Measurements from ENCODE around the gene FLG2. TPM values are rescaled to one million over a fixed set of nuclear protein-coding genes. Genes with fewer than 3 reads are reported as not detected.

FLG2 gene
- total RNA-seq, 4 donors from 2014 or later: 259 to 1,520 (median 1,297) TPM

- no peak for TF ChIP-seq CTCF (IDR thresholded peaks at IDR 0.05)
- no peak for TF ChIP-seq EP300 (IDR thresholded peaks at IDR 0.05)
- TF ChIP-seq POLR2AphosphoS5 (IDR thresholded peaks at IDR 0.05): no peak
- no peak for TF ChIP-seq POLR2A (IDR thresholded peaks at IDR 0.05)
- no peaks in the 10 kb centered on the region for H3K36me3 ChIP-seq
- no peak overlapping the region for H3K4me3 ChIP-seq
- WGBS: 93% methylated on average over 1 of the region's 1 CpG
- DNase-seq (ENCODE audit: low spot score in 2 of 2): no peak
- peaks cover 6% of the 10 kb centered on the region for H3K4me1 ChIP-seq
- H3K9me3 ChIP-seq: no peaks in the 10 kb centered on the region
- H3K27ac ChIP-seq: no peak overlapping the region
- H3K27me3 ChIP-seq: no peaks in the 10 kb centered on the region
These were observed 12.9 kb upstream of the FLG2 start for GRCh38 chr1:152372672-152373071.

GRCh38 chr1:152367436-152367835 lies 7.6 kb upstream of the FLG2 start:
- Histone ChIP-seq H3K27ac (peak overlapping the region; percentile 54), H3K27me3 (no peaks in the 10 kb centered on the region), H3K4me3 (no peak overlapping the region), H3K4me1 (peaks cover 13% of the 10 kb centered on the region), H3K9me3 (no peaks in the 10 kb centered on the region), H3K36me3 (no peaks in the 10 kb centered on the region)
- no peak for DNase-seq (ENCODE audit: low spot score in 2 of 2)
- 42% methylated on average over 1 of the region's 1 CpG for WGBS
- TF ChIP-seq CTCF (IDR thresholded peaks at IDR 0.05) (no peak), EP300 (IDR thresholded peaks at IDR 0.05) (no peak), POLR2AphosphoS5 (IDR thresholded peaks at IDR 0.05) (no peak), POLR2A (IDR thresholded peaks at IDR 0.05) (no peak)

- H3K4me3 ChIP-seq: no peak overlapping the region
- TF ChIP-seq CTCF (IDR thresholded peaks at IDR 0.05) (no peak), POLR2A (IDR thresholded peaks at IDR 0.05) (no peak), EP300 (IDR thresholded peaks at IDR 0.05) (no peak), POLR2AphosphoS5 (IDR thresholded peaks at IDR 0.05) (no peak)
- WGBS: 38% methylated on average over 1 of the region's 1 CpG
- no peak for DNase-seq (ENCODE audit: low spot score in 2 of 2)
- no peak overlapping the region for H3K27ac ChIP-seq
- no peaks in the 10 kb centered on the region for H3K9me3 ChIP-seq
- H3K27me3 ChIP-seq: no peaks in the 10 kb centered on the region
- H3K36me3 ChIP-seq: no peaks in the 10 kb centered on the region
- H3K4me1 ChIP-seq: no peaks in the 10 kb centered on the region
These were observed 3.1 kb downstream of the FLG2 start for GRCh38 chr1:152356736-152357135.

- H3K4me3 ChIP-seq: no peak overlapping the region
- H3K27me3 ChIP-seq: no peaks in the 10 kb centered on the region
- TF ChIP-seq POLR2A (IDR thresholded peaks at IDR 0.05) (no peak), CTCF (IDR thresholded peaks at IDR 0.05) (no peak), EP300 (IDR thresholded peaks at IDR 0.05) (no peak), POLR2AphosphoS5 (IDR thresholded peaks at IDR 0.05) (no peak)
- no peak for DNase-seq (ENCODE audit: low spot score in 2 of 2)
- no peaks in the 10 kb centered on the region for H3K9me3 ChIP-seq
- H3K4me1 ChIP-seq: no peaks in the 10 kb centered on the region
- no peaks in the 10 kb centered on the region for H3K36me3 ChIP-seq
- H3K27ac ChIP-seq: no peak overlapping the region
- WGBS: 95% methylated on average over 2 of the region's 2 CpGs
These were observed 10.2 kb downstream of the FLG2 start for GRCh38 chr1:152349611-152350010.

- 49% methylated on average over 1 of the region's 1 CpG for WGBS
- no peak for TF ChIP-seq POLR2AphosphoS5 (IDR thresholded peaks at IDR 0.05)
- Histone ChIP-seq H3K27me3 (no peaks in the 10 kb centered on the region), H3K9me3 (no peaks in the 10 kb centered on the region), H3K4me1 (no peaks in the 10 kb centered on the region), H3K4me3 (no peak overlapping the region), H3K27ac (no peak overlapping the region), H3K36me3 (no peaks in the 10 kb centered on the region)
- DNase-seq (ENCODE audit: low spot score in 2 of 2): no peak
These were observed 11.4 kb downstream of the FLG2 start for GRCh38 chr1:152348447-152348846.

- no peak for TF ChIP-seq POLR2AphosphoS5 (IDR thresholded peaks at IDR 0.05)
- TF ChIP-seq CTCF (IDR thresholded peaks at IDR 0.05): peak; percentile 70 to 72
- DNase-seq (ENCODE audit: low spot score in 2 of 2): no peak
- no peak overlapping the region for H3K27ac ChIP-seq
- no peak overlapping the region for H3K4me3 ChIP-seq
- no peaks in the 10 kb centered on the region for H3K36me3 ChIP-seq
- no peaks in the 10 kb centered on the region for H3K27me3 ChIP-seq
- H3K9me3 ChIP-seq: no peaks in the 10 kb centered on the region
- 15% methylated on average over 8 of the region's 8 CpGs for WGBS
- no peaks in the 10 kb centered on the region for H3K4me1 ChIP-seq
These were observed 12.6 kb downstream of the FLG2 start for GRCh38 chr1:152347116-152347728.
